SHP77 (cell line): Measurements from ENCODE around the gene TNNC2.

Experiments
- DNase-seq, 2 experiments: peaks; one replicate each; lab custom pipeline; 2025; lab: John Stamatoyannopoulos, UW

TNNC2 gene

DNA sequence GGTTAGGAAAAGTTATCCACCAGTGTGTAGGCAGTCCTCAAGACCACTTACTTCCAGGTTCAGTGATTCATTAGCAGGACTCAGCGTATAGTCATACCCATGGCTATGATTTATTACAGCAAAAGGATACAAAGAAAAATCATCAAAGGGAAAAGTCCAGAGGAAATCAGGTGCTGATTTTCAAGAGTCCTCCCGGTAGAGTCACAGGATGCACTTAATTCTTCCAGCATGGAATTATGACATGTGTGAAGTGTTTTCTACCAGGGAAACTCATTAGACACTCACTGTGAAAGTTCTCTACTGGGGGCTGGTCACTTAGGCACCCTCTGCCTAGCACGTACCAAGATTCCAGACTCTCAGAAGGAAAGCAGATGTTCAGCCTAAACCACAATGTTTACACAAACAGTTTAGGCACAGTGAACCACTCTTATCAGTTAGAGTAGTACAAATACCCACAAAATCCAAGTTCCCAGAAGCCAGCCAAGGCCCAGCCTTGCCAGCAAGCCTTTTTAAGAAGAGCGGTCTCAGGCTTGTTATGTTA lies 45.7 kb downstream of the TNNC2 start:
- no peak for DNase-seq

DNA sequence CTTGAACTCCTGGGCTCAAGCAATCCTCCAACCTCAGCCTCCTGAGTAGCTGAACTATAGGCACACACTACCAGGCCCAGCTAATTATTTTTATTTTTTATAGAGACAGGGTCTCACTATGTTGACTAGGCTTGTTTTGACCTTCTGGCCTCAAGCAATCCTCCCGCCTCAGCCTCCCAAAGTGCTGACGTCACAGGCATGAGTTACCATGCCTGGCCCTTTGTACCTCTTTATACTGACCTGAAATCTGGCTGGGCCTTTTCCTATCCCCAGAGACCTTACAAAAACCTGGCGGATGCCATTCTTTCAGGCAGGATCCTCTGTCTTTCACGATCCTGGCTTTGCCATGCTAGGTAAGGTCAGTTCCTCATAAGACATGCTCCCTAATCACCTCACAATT lies 47.0 kb downstream of the TNNC2 start:
- DNase-seq: no peak

DNA sequence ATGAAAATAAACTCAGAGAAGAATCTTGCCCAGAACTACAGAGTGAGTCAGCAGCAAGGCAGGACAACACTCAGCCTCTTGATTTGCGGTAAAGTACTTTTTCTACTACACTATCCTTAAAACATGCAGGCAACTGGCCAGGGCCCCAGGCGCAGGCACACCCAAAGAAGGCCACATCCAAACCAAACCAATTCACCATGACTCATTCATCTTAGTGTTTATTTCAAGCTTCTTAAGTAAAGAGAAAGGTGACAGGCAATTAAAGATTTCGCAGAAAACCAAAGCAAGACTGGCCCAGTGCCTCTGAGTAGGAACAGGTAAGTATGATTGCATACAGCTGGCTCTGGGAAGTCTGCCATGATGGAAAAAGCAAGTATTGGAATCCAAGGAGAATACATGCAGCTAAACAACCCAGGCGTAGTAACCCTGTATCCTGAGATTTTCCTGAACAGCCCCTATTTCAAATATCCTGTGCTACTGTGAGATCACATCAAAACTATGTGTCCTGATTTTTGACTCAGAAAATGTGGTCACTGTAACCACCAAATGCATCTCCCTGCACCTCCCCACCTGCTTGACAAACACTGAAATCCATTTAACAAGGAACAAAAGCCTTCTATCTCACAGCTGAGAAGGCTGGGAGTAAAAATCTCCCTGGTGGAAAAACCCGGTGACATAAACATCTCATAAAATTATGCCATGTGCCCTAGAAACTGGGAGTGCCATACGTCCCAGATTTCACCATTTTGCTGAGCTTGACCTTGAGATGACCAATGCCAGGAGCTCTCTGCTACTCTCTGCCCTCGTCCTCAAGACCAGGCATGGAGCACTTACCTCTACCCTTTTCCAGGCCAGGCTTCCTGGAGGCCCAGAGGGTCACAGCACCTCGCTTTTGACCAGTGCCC lies 47.8 kb downstream of the TNNC2 start:
- DNase-seq: no peak

DNA sequence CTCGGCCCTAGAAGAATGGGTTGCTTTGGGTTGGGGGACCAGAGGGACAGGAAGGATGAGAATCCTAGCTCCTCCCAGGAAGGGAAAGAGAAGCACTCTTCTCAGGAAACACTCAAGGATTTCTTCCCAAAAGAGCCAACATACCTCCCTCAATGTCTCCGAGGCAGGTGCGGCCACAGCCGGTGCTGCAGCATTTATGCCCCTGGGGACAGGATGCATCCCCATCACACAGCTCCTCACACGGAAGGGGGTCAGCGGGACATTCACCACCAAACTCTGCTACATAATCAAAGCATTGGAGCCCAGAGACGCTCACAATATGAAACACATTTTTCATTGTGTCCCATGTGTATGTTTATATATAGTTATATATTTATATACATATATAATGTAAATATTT lies 50.2 kb downstream of the TNNC2 start:
- DNase-seq: no peak

DNA sequence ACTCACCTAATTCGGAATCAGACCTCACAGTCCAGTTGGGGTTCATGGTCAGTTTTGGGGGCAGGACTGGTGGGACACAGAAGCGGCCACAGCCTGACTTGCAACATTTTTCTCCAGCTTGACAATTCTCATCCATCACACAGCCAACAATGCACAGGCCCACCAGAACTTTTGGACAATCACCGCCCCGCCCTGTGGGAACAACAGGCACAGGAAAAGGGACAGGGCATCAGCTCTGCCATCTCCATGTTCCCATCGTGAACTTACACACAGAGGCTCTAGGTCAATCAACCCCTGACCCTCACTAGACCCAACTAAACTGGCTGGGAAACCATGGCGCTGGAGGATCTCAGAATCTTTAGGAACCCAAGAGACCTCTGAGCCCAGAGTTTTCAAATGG lies 51.7 kb downstream of the TNNC2 start:
- DNase-seq: no peak

DNA sequence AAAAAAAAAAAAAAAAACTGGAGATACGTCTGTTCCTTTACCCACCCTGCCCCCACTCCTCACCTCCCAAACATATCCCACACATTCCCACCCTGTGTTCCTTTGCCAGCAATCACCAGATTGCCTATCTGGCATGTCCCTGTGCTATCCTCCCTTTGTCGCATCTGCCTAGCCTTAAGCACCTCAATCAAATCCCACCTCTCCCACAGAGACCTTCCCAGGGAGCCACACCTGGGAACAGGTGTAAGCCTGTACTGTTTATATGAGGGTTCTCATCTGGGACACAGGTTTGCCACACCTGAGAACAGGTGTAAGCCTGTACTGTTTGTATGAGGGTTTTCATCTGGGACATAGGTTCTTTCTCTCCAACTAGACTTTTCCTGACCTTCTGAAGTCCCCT lies 52.2 kb downstream of the TNNC2 start:
- DNase-seq: no peak
